ENCODE results near the gene TAS2R39. TPM values are rescaled to one million over a fixed set of nuclear protein-coding genes. Genes with fewer than 3 reads are reported as not detected.
"Not testable (repeated sequence)": the region's sequence is repeated elsewhere in the genome, so short reads cannot be mapped to it uniquely, and the experiment has no call there.

Gene TAS2R39
- total and polyA plus RNA-seq, 12 donors, result not detected

DNA sequence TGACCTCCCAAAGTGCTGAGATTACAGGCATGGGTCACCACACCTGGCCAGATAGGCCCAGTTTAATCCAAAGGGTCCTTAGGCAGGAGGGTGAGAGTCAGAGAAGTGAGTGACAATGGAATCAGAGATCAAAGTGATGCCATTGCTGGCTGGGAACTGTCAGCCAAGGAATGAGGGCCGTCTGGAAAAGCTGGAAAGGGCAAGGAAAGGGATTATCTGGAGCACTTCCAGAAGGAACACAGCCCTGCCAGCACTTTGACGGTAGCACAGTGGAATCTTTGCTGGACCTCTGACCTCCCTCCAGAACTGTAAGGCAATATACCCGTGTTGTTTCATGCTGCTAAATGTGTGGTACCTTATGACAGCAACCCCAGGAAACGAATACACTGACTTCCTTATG lies 27.3 kb downstream of the TAS2R39 start:
- TF ChIP-seq POLR2A (IDR thresholded peaks at IDR 0.05), result no peak
- WGBS, 4 donors, result 16 to 37% (median 32%) methylated on average over 4 of the region's 4 CpGs
- intact Hi-C loops (cut with DNase I), result loop anchor here in 1 of 2 donors (10.0 kb wide), 1 partner anchor 336 kb away; no protein-coding TSS in a partner anchor
- no peak for DNase-seq
- Histone ChIP-seq H3K27me3 (no peaks in the 10 kb centered on the region), H3K36me3 (replicated peaks in 1 of 2) (no peaks in the 10 kb centered on the region), H3K4me1 (replicated peaks in 1 of 2) (no peaks in the 10 kb centered on the region), H3K9me3 (replicated peaks in 1 of 3) (no peaks in the 10 kb centered on the region), H3K4me3 (no peak overlapping the region), H3K27ac (no peak overlapping the region)

- H3K36me3 ChIP-seq (replicated peaks in 1 of 2); H3K27me3 ChIP-seq; H3K4me3 ChIP-seq; DNase-seq; H3K9me3 ChIP-seq (replicated peaks in 1 of 3); H3K27ac ChIP-seq; H3K4me1 ChIP-seq (replicated peaks in 1 of 2): not testable (repeated sequence)
- intact Hi-C loops (cut with DNase I), result loop anchor here in 1 of 2 donors (2.0 to 10.0 kb wide), 2 partner anchors 205 to 339 kb away; no protein-coding TSS in a partner anchor
- 88 to 95% (median 92%) methylated on average over 4 of the region's 4 CpGs for WGBS, 4 donors
Measured at GRCh38 chr7:143213478-143213877, 30.3 kb downstream of the TAS2R39 start.

GRCh38 chr7:143214789-143215679 lies 31.8 kb downstream of the TAS2R39 start:
- no peak overlapping the region for H3K27ac ChIP-seq
- TF ChIP-seq CTCF (IDR thresholded peaks at IDR 0.05) (peak; percentile 98 to 100 (median 100)), POLR2A (IDR thresholded peaks at IDR 0.05) (no peak)
- intact Hi-C loops (cut with DNase I), result loop anchor here (5.0 to 10.0 kb wide), 2 partner anchors 208 to 340 kb away; no protein-coding TSS in a partner anchor
- 16 to 23% (median 19%) methylated on average over 8 of the region's 8 CpGs for WGBS, 4 donors
- no peak overlapping the region for H3K4me3 ChIP-seq
- no peaks in the 10 kb centered on the region for H3K9me3 ChIP-seq (replicated peaks in 1 of 3)
- no peaks in the 10 kb centered on the region for H3K4me1 ChIP-seq (replicated peaks in 1 of 2)
- DNase-seq, result peak; percentile 49 to 82 (median 68)
- no peaks in the 10 kb centered on the region for H3K27me3 ChIP-seq
- no peaks in the 10 kb centered on the region for H3K36me3 ChIP-seq (replicated peaks in 1 of 2)

DNA sequence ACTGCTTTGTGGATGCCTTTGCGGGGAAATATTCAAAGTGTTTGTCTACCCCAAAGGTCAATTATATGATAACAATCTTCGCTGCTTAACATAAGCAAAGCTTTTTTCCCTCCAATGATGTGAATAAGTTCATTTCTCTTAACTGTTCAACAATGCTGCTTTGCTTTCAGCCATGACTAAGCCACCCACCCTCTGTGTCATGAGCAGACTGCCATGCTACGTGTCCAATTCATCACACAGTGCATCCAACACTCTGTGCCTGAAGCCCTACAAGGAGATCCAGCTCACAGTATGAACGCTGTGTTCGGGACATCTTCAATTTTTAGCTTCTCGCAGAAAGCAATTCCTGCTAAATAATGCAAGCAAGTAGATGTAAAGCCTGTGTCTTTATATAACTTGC lies 32.9 kb downstream of the TAS2R39 start:
- intact Hi-C loops (cut with DNase I), result loop anchor here (5.0 to 10.0 kb wide), 2 partner anchors 209 to 341 kb away; no protein-coding TSS in a partner anchor
- no peak overlapping the region for H3K4me3 ChIP-seq
- DNase-seq, result no peak
- no peaks in the 10 kb centered on the region for H3K36me3 ChIP-seq (replicated peaks in 1 of 2)
- H3K27ac ChIP-seq, result no peak overlapping the region
- H3K9me3 ChIP-seq (replicated peaks in 1 of 3), result no peaks in the 10 kb centered on the region
- TF ChIP-seq POLR2A (IDR thresholded peaks at IDR 0.05) (no peak), CTCF (IDR thresholded peaks at IDR 0.05) (no peak)
- H3K4me1 ChIP-seq (replicated peaks in 1 of 2), result no peaks in the 10 kb centered on the region
- 84 to 91% (median 85%) methylated on average over 6 of the region's 6 CpGs for WGBS, 4 donors
- no peaks in the 10 kb centered on the region for H3K27me3 ChIP-seq

- WGBS, 4 donors, result 74 to 84% (median 82%) methylated on average over 2 of the region's 2 CpGs
- TF ChIP-seq CTCF (IDR thresholded peaks at IDR 0.05), result no peak
- no peak for TF ChIP-seq POLR2A (IDR thresholded peaks at IDR 0.05)
- H3K4me1 ChIP-seq (replicated peaks in 1 of 2), result no peaks in the 10 kb centered on the region
- no peaks in the 10 kb centered on the region for H3K9me3 ChIP-seq (replicated peaks in 1 of 3)
- no peaks in the 10 kb centered on the region for H3K27me3 ChIP-seq
- H3K27ac ChIP-seq, result no peak overlapping the region
- no peak overlapping the region for H3K4me3 ChIP-seq
- no peak for DNase-seq
- intact Hi-C loops (cut with DNase I), result loop anchor here (5.0 to 10.0 kb wide), 2 partner anchors 209 to 342 kb away; no protein-coding TSS in a partner anchor
- no peaks in the 10 kb centered on the region for H3K36me3 ChIP-seq (replicated peaks in 1 of 2)
Measured at GRCh38 chr7:143216686-143217085, 33.5 kb downstream of the TAS2R39 start.

Measured in adrenal gland (tissue), 12 donors.